GM18873 (cell line): ENCODE data around the gene ALDH7A1.
"Not testable (repeated sequence)": the region's sequence is repeated elsewhere in the genome, so short reads cannot be mapped to it uniquely, and the experiment has no call there.

ENCODE experiments used
- ATAC-seq: cut with Tn5 transposase; IDR thresholded peaks from one replicate; pipeline ENCODE4 v1.9.1; 2021; ENCODE audit warnings: mild to moderate bottlenecking, moderate library complexity, moderate number of reproducible peaks; ENCODE audit not compliant: unreplicated experiment, low FRiP score

The ALDH7A1 gene

DNA sequence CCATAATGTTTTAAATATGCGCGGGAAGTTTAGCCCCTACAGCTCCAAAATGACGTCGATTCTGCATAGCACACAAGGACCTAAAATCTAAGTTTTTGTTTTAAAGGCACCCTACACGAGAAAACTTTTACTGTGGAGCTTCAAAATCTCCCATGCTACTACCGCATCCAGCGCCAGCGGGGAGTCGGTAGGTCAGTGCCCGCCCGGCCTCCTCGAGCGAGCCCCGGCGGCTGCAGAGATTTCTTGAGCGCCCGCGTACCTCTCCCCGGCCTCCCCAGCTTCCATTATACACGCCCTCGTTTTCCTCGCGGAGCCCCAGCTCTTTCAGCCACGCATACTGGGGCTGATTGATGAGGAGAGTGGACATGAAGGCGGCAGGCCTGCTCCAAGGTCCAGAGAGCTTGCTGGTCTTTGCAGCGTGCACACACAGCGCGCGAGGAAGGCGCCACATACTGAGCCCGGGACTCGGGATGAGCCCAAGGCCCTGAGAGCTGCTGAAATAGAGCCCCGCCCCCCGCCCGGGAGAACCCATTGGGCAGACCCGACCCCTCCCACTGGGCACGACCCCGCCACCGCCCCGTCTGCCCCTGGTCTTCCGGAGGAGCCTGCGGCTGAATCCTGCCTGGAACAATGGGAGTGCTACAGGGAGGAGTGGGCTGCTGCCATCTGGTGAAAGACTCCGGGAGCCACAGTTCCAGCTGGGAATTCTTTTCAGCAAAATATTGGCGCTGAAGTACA, at the start of gene ALDH7A1:
Gene ALDH7A1, minus strand, starts transcription at position 472 of the 738 bp plus-strand sequence. Its CDS starts 21 bp downstream, at position 451.
- peak; percentile 74 for ATAC-seq

DNA sequence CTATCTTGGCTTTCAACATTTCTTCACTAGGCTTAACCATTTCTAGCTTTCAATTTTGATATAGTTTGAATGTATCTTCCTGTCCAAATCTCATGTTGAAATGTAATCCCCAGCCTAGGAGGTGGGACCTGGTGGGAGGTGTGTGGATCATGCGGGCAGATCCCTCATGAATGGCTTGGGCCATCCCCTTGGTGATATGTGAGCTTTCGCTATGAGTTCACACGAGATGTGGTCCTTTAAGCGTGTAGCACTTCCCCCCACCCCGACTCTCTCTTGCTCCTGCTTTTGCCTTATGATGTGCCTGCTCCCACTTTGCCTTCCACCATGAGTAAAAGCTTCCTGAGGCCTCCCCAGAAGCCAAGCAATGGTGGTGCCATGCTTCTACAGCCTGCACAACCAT, 46.4 kb upstream of the ALDH7A1 start:
- ATAC-seq, result peak; percentile 85

GRCh38 chr5:126640866-126641265, 45.8 kb upstream of the ALDH7A1 start:
- ATAC-seq, result no peak

DNA sequence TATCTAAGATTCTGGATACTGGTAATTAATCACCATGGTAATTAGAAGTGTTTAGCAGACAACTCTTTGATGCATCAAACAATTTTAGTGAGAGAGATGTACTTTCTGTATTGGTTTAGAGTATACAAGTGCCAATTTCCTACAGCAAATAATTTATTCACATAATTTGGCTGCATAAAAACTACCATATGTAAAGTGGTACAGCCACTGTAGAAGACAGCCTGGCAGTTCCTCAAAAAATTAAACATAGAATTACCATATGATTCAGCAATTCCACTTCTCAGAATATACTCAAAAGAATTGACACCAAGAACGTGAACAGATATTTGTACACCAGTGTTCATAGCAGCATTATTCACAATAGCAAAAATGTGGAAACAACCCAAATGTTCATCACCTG, 41.9 kb upstream of the ALDH7A1 start:
- ATAC-seq, result no peak

- no peak for ATAC-seq
Observed at GRCh38 chr5:126635585-126635984, 40.6 kb upstream of the ALDH7A1 start.

DNA sequence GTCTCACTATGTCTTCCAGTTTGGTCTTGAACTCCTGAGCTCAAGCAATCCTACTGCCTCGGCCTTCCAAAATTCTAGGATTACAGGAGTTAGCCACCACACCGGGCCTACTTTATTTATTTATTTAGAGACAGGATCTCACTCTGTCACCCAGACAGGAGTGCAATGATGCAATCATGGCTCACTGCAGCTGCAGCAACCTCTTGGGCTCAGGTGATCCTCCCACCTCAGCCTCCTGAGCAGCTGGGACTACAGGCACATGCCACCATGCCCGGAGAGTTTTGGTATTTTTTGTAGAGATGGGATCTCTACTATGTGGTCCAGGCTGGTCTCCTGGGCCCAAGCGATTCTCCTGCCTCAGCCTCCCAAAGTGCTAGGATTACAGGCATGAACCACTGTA, 38.5 kb upstream of the ALDH7A1 start:
- no peak for ATAC-seq

DNA sequence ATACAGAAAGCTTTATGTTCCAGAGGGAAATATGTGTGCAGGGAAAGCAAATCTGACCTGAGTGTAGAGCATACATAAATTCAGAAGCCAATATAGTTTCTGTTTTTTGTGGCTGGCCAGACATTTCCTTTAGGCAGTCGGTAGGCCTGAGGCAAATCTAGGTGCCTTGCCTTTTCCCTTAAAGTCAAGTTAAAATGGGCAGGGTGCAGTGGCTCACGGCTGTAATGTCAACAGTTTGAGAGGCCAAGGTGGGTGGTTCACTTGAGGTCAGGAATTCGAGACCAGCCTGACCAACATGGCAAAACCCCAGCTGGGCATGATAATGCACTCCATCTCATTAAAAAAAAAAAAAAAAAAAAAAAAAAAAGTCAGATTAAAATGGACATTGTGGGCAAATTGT, 36.9 kb upstream of the ALDH7A1 start:
- ATAC-seq, result no peak

GRCh38 chr5:126628102-126628501, 33.1 kb upstream of the ALDH7A1 start:
- no peak for ATAC-seq

GRCh38 chr5:126624534-126624933, 29.5 kb upstream of the ALDH7A1 start:
- no peak for ATAC-seq

GRCh38 chr5:126619781-126620180, 24.8 kb upstream of the ALDH7A1 start:
- ATAC-seq, result no peak

DNA sequence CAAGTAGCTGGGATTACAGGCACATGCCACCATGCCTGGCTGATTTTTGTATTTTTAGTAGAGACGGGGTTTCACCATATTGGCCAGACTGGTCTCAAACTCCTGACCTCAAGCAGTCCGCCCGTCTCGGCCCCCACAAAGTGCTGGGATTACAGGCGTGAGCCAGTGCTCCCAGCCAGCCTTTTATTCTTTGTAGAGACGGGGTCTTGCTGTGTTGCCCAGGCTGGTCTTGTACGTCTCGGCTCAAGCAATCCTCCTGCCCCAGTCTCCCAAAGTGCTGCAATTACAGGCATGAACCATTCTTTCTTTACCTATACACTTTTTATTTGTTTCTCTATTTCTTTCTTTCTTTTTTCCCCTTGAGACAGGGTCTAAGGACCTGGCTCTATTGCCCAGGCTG, 22.6 kb upstream of the ALDH7A1 start:
- not testable (repeated sequence) for ATAC-seq

- ATAC-seq, result peak; percentile 99
Observed at GRCh38 chr5:126615286-126615685, 20.3 kb upstream of the ALDH7A1 start.

DNA sequence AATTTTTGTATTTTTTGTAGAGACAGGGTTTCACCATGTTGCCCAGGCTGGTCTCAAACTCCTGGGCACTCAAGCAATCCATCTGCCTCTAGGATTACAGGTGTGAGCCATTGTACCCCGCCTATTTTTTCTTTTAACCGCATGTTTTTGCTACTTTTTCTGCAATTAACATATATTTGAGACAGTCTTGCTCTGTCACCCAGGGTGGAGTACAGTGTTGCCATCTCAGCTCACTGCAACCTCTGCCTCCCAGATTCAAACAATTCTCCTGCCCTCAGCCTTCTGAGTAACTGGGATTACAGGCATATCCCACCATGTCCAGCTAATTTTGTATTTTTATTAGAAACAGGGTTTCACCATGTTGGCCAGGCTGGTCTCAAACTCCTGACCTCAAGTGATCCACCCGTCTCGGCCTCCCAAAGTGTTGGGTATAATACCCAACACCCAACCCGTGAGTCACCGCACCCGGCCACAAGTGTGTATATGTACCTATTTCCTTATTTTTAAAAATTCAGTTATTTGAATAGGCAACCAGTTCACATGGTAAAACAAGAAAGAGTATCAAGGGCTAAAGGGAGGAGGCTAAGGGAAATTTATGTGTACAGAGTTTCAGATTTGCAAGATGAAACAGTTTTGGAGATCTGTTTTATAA, 19.0 kb upstream of the ALDH7A1 start:
- no peak for ATAC-seq

- ATAC-seq, result no peak
Observed at GRCh38 chr5:126610616-126611015, 15.6 kb upstream of the ALDH7A1 start.

DNA sequence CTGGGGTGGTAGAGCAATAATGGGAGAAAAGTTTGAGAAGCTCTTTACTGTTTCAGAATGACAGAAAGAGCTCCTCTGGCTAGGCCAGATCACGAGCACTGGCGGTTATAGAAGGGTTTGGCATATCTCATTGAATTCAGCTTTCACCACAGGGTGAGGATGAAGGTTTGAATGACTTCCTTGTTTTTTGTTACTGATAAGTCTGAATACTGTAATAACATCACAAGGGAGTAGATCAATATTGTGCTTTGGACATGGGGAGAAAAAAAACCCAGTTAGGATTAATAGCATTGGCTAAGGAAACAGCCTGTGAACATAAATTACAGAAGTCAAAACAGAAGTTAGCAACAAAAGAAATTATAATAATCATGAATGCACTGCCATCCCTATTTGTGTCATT, 15.1 kb upstream of the ALDH7A1 start:
- ATAC-seq, result no peak

DNA sequence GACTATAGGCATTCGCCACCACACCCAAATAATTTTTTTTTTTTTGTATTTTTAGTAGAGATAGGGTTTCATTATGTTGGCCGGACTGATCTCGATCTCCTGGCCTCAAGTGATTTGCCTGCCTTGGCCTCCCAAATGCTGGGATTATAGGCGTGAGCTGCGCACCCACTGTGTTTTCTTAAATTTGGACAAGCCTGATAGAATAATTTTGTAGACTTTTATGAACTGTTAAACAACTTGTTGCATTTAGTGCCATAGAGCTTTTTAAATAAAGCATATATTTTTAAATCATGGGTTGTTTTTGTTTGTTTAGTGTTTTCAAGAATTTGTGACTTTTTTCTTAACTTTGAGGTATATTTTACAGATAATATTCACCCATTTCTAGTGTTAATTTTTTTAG, 10.5 kb upstream of the ALDH7A1 start:
- no peak for ATAC-seq

DNA sequence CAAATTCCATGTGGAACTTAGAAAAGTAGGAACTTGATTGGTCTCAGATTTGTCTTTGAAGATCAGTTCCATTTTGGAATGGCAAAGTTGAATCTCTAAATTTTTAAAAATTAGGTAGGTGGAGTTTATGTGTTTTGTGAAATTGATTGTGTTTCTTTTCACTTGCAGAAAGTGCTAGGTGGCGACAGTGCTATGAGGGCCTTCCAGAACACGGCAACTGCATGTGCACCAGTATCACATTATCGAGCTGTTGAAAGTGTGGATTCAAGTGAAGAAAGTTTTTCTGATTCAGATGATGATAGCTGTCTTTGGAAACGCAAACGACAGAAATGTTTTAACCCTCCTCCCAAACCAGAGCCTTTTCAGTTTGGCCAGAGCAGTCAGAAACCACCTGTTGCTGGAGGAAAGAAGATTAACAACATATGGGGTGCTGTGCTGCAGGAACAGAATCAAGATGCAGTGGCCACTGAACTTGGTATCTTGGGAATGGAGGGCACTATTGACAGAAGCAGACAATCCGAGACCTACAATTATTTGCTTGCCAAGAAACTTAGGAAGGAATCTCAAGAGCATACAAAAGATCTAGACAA, 8.5 kb upstream of the ALDH7A1 start:
- ATAC-seq, result no peak

DNA sequence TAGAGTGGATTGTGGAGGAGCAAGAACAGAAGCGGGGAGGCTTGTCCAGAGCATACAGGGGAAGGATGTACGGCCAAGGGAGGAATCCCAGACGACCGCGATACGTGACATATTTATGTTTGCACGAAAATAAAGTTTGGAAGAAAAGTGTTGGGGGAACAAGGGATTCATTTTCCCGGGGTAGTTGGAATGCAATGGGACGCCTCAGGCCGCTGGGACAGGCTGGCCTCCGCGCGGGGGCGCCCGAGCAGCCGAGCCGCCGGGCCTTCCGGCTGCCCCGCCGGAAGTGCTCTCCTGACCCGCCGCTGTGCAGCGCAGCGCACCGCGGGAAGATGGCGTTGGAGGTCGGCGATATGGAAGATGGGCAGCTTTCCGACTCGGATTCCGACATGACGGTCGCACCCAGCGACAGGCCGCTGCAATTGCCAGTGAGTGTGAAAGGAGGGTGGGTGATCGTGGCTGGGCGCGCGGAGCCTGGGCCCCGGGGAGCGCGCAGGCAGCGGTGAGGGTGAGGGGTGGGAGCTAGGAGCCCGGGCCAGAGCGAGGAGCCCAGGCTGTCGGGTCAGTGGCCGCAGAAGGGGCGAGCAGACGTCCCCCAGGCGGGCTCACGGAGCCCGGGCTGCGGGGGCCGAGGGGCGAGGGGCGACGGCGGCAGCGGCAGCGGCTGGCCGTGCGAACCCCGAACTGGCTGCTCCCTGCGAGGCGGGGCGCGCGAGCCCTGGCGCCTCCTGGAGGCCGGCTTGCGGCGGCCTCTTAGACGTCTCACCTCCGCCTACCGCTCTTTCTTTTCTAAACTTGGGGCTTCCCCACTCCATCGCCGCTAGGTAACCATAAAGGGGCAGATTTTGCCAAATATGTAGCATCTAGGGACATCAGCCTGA, 5.9 kb upstream of the ALDH7A1 start, which contains the start of gene PHAX:
Gene PHAX, plus strand, starts transcription at position 317 of the 881 bp plus-strand sequence. Its CDS starts 16 bp downstream, at position 333.
- ATAC-seq, result peak; percentile 87

DNA sequence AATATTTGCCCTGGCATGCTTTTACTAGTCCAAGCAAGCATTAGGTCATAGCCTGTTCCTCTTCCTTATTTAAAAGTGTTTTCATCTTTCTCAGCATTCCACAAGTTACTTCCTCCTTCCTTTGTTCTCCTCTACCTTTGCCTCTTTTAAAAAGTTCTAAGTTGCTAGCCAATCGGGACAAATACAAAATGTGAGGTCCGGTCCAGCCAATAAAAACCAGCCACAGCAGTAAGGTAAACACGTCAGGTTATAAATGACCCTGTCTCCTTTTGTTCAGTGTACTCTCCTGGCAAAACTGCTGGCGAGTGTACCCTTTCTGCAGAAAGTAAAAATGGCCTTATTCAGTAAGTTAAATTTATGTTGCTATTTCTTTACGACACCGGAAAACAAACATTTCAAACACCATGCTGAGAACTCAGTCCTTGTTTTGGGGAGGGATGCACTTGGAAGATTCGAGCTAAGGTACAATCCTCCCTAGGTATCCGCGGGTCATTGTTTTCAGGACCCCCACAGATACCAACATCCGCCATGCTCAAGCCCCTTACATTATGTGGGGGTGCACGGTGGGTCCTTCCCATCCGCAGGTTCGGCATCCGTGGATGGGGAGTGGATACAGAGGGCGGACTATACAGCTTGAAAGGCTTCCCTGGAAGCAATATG, 5.1 kb upstream of the ALDH7A1 start:
- ATAC-seq, result not testable (repeated sequence)

GRCh38 chr5:126599499-126599898, 4.5 kb upstream of the ALDH7A1 start:
- ATAC-seq, result no peak
